Measurements from ENCODE around the gene UTP3. TPM values are rescaled to one million over a fixed set of nuclear protein-coding genes. Genes with fewer than 3 reads are reported as not detected.
"Not testable (repeated sequence)": the region's sequence is repeated elsewhere in the genome, so short reads cannot be mapped to it uniquely, and the experiment has no call there.

The UTP3 gene
- total RNA-seq, 1 experiment from 2014 or later: 33.7 TPM

DNA sequence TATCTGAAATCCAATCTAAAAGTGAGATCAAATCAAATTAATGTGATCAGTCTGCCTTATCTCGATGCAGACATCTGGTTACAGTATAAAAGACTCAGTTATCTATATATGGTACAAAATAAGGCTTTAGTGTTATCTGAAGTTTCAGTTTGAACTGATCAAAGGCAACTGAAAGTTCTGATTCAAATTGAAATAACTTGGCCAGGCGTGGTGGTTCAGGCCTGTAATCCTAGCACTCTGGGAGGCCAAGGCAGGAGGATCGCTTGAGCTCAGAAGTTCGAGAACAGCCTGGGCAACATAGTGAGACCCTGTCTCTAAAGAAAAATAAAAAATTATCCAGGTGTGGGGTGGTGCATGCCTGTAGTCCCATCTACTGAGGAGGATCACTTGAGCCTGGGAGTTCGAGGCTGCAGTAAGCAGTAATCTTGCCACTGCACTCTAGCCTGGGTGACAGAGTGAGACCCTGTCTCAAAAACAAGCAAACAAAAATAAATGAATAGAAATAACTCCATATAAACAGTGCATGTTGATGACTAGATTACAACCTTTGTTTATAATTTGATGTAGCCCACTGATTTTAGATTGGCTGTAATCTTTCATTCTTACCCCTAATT is 26.9 kb upstream of the UTP3 start:
- H3K79me2 ChIP-seq (ENCODE audit: insufficient read depth, low read length); H3K27me3 ChIP-seq (ENCODE audit: insufficient read depth, low read length); intact Hi-C loops (cut with micrococcal nuclease); H3K4me1 ChIP-seq (ENCODE audit: control insufficient read depth in 1 of 2, insufficient read depth in 2 of 2, low read length in 2 of 2); H2AFZ ChIP-seq (ENCODE audit: low read depth, low read length, poor library complexity, severe bottlenecking); H3K9me2 ChIP-seq (ENCODE audit: insufficient read depth); RAD21 ChIA-PET (ENCODE audit: low non-redundant PET in 1 of 2, low total read pairs in 2 of 2, uncharacterized antibody in 2 of 2, unreplicated experiment in 2 of 2); H4K20me1 ChIP-seq (ENCODE audit: insufficient read depth); POLR2A ChIA-PET; BruUV-seq (replicated peaks); H3K9me3 ChIP-seq (ENCODE audit: control insufficient read depth in 1 of 2, insufficient read depth in 1 of 2, low read depth in 1 of 2, low read length in 2 of 2); H3K36me3 ChIP-seq (ENCODE audit: control insufficient read depth in 1 of 2, insufficient read depth in 2 of 2, low read length in 2 of 2); CTCF ChIA-PET; H3K4me2 ChIP-seq (ENCODE audit: low read length); H3K4me3 ChIP-seq (replicated peaks in 1 of 2; ENCODE audit: low read depth in 1 of 2, low read length in 2 of 2); H3K27ac ChIP-seq (ENCODE audit: low read depth, low read length); H3K9ac ChIP-seq (ENCODE audit: low read length); ATAC-seq; DNase-seq (ENCODE audit: low read depth, low spot score): not testable (repeated sequence)

DNA sequence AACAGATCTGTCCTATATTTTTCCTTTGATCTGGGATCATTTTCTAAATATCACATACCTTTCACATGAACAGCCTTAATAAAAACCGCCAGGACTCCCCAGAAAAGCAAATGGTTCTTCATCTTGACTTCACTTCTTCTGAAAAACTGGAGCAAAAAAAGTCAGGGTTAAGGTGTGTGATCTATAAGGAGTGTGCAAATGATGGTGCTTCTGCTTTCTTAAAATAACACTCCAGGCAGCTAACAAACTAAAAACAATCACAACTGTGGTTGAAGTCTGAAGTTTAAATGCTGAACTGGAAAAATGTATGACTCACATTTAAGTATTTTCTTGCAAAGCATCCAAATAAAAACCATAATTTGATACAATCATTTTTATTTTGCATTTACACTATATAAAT is 22.0 kb upstream of the UTP3 start, which contains the start of gene JCHAIN:
Gene JCHAIN, minus strand, starts transcription at position 140 of the 400 bp plus-strand sequence. Its CDS starts 18 bp downstream, at position 122.
- H3K9me2 ChIP-seq (ENCODE audit: insufficient read depth): no peaks in the 10 kb centered on the region
- CTCF ChIA-PET: no interaction called here
- H3K9me3 ChIP-seq (ENCODE audit: control insufficient read depth in 1 of 2, insufficient read depth in 1 of 2, low read depth in 1 of 2, low read length in 2 of 2): no peaks in the 10 kb centered on the region

More for the DNA sequence above, 22.0 kb upstream of the UTP3 start, which contains the start of gene JCHAIN:
- ChIA-PET POLR2A (no interaction called here), RAD21 (ENCODE audit: low non-redundant PET in 1 of 2, low total read pairs in 2 of 2, uncharacterized antibody in 2 of 2, unreplicated experiment in 2 of 2) (no interaction called here)
- H3K36me3 ChIP-seq (ENCODE audit: control insufficient read depth in 1 of 2, insufficient read depth in 2 of 2, low read length in 2 of 2): no peaks in the 10 kb centered on the region
- no peaks in the 10 kb centered on the region for H3K4me1 ChIP-seq (ENCODE audit: control insufficient read depth in 1 of 2, insufficient read depth in 2 of 2, low read length in 2 of 2)
- no peak within 1 kb of the TSS for H3K27ac ChIP-seq (ENCODE audit: low read depth, low read length)
- no peak within 1 kb of the TSS for H3K4me3 ChIP-seq (replicated peaks in 1 of 2; ENCODE audit: low read depth in 1 of 2, low read length in 2 of 2)
- no peak within 1 kb of the TSS for H3K9ac ChIP-seq (ENCODE audit: low read length)
- H2AFZ ChIP-seq (ENCODE audit: low read depth, low read length, poor library complexity, severe bottlenecking): peak within 1 kb of the TSS; percentile 30
- DNase-seq (ENCODE audit: low read depth, low spot score) (no peak), ATAC-seq (no peak)
- no peaks in the 10 kb centered on the region for H3K27me3 ChIP-seq (ENCODE audit: insufficient read depth, low read length)
- no TSS peak for BruUV-seq (replicated peaks)
- no peaks in the 10 kb centered on the region for H4K20me1 ChIP-seq (ENCODE audit: insufficient read depth)
- intact Hi-C loops (cut with micrococcal nuclease): no loop called here
- no peak within 1 kb of the TSS for H3K4me2 ChIP-seq (ENCODE audit: low read length)
- H3K79me2 ChIP-seq (ENCODE audit: insufficient read depth, low read length): no peaks in the 10 kb centered on the region
- TF ChIP-seq FOSL1 (IDR thresholded peaks at IDR 0.05; ENCODE audit: low read depth) (no peak), SIN3A (IDR thresholded peaks at IDR 0.05; ENCODE audit: low read depth) (no peak), POLR2A (IDR thresholded peaks at IDR 0.05; ENCODE audit: borderline replicate concordance, extremely low read depth, insufficient read depth, insufficient read length) (no peak), TCF7L2 (IDR thresholded peaks at IDR 0.05; ENCODE audit: borderline replicate concordance, extremely low read depth, insufficient read depth, insufficient read length) (no peak), EZH2 (IDR thresholded peaks at IDR 0.05) (no peak), RAD21 (IDR thresholded peaks at IDR 0.05; ENCODE audit: low read depth) (no peak)
- TF ChIP-seq, protein P1, sequence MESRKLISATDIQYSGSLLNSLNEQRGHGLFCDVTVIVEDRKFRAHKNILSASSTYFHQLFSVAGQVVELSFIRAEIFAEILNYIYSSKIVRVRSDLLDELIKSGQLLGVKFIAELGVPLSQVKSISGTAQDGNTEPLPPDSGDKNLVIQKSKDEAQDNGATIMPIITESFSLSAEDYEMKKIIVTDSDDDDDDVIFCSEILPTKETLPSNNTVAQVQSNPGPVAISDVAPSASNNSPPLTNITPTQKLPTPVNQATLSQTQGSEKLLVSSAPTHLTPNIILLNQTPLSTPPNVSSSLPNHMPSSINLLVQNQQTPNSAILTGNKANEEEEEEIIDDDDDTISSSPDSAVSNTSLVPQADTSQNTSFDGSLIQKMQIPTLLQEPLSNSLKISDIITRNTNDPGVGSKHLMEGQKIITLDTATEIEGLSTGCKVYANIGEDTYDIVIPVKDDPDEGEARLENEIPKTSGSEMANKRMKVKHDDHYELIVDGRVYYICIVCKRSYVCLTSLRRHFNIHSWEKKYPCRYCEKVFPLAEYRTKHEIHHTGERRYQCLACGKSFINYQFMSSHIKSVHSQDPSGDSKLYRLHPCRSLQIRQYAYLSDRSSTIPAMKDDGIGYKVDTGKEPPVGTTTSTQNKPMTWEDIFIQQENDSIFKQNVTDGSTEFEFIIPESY (IDR thresholded peaks at IDR 0.05; ENCODE audit: extremely low read depth, insufficient replicate concordance, low read length): no peak

All from HCT116 (cell line).